Measurements from ENCODE around the gene DPF1. TPM values are rescaled to one million over a fixed set of nuclear protein-coding genes. Genes with fewer than 3 reads are reported as not detected.

The DPF1 gene
- total and polyA plus RNA-seq, 2 donors (not counting 1 experiment from before 2014, with no cell fraction given) = not detected

DNA sequence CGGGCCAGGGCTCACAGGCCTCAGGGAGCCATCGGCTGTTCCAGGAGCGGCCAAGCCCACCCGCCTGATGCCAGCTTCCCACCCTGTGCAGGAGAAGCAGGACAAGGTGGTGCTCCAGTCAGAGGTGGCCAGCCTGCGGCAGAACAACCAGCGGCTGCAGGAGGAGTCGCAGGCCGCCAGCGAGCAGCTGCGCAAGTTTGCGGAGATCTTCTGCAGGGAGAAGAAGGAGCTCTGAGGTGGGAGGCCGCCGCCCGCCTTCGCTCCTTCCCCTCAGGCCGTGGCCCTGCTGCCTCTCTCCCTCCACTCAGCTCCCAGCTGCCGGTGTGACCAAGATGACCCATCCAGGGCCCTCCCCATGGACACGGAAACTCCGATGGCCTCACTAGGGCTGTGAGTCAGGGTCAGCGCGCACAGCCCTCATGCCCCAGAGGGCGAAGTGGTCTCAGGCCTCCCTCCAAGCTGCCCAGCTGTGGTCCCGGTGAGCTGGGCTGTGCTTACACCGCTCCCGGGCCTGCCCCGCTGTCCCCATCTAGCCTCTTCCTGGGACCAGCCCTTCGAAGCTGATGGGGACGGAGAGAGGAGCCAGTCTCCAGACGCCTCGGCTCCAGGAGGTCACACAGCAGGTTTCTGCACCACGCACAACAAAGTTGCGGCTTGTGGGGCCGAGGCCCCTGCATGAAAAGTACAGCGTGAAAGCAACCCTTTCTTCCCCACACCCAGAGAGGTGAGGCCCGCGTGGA is 17.8 kb downstream of the DPF1 start:
- peaks cover 0 to 53% of the 10 kb centered on the region in 2 experiments for H3K36me3 ChIP-seq (replicated peaks in 1 of 2; ENCODE audit: control extremely low read depth in 1 of 2, control insufficient read depth in 1 of 2, extremely low read depth in 1 of 2, insufficient read depth in 2 of 2, low read length in 1 of 2)
- H3K4me2 ChIP-seq (replicated peaks; ENCODE audit: low read depth, low read length, poor library complexity, severe bottlenecking) = no peak overlapping the region
- H3K9ac ChIP-seq (ENCODE audit: low read length) = no peak overlapping the region
- H3K9me3 ChIP-seq (ENCODE audit: control extremely low read depth in 1 of 3, control insufficient read depth in 2 of 3, insufficient read depth in 1 of 3, low read length in 2 of 3) = peaks cover 0 to 6% (median 0%) of the 10 kb centered on the region in 3 donors
- H3K9me3 Mint-ChIP-seq (ENCODE audit: insufficient read depth) = no peaks in the 10 kb centered on the region
- no peak overlapping the region for H3K4me3 Mint-ChIP-seq
- intact Hi-C loops (cut with micrococcal nuclease) = no loop called here
- peaks cover 17% of the 10 kb centered on the region for H3K4me1 Mint-ChIP-seq
- TF ChIP-seq, protein P1, sequence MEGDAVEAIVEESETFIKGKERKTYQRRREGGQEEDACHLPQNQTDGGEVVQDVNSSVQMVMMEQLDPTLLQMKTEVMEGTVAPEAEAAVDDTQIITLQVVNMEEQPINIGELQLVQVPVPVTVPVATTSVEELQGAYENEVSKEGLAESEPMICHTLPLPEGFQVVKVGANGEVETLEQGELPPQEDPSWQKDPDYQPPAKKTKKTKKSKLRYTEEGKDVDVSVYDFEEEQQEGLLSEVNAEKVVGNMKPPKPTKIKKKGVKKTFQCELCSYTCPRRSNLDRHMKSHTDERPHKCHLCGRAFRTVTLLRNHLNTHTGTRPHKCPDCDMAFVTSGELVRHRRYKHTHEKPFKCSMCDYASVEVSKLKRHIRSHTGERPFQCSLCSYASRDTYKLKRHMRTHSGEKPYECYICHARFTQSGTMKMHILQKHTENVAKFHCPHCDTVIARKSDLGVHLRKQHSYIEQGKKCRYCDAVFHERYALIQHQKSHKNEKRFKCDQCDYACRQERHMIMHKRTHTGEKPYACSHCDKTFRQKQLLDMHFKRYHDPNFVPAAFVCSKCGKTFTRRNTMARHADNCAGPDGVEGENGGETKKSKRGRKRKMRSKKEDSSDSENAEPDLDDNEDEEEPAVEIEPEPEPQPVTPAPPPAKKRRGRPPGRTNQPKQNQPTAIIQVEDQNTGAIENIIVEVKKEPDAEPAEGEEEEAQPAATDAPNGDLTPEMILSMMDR (IDR thresholded peaks at IDR 0.05) = no peak
- TF ChIP-seq EZH2 (IDR thresholded peaks at IDR 0.05; ENCODE audit: borderline replicate concordance, insufficient read depth, low read depth, low read length, poor library complexity, severe bottlenecking) = no peak
- H4K20me1 ChIP-seq (ENCODE audit: control insufficient read depth, insufficient read depth, low read length, poor library complexity, severe bottlenecking) = peaks cover 70% of the 10 kb centered on the region
- H3K27ac ChIP-seq (ENCODE audit: low read length in 2 of 2) = no peak overlapping the region
- ChIA-PET CTCF (no interaction called here), POLR2A (no interaction called here)
- DNase-seq (no peak), ATAC-seq (ENCODE audit: low read depth) (no peak)
- no peak overlapping the region for H3K4me3 ChIP-seq (ENCODE audit: control extremely low read depth in 1 of 5, extremely low read depth in 1 of 5, insufficient read depth in 1 of 5, low read depth in 2 of 5, low read length in 4 of 5)
- no peak overlapping the region for H3K27ac Mint-ChIP-seq
- peaks cover 0 to 32% (median 11%) of the 10 kb centered on the region in 4 experiments for H3K27me3 ChIP-seq (replicated peaks in 1 of 4; ENCODE audit: control extremely low read depth in 1 of 4, control insufficient read depth in 3 of 4, insufficient read depth in 4 of 4, low read length in 3 of 4)
- peaks cover 18 to 19% of the 10 kb centered on the region in 2 donors for H3K4me1 ChIP-seq (ENCODE audit: control insufficient read depth in 2 of 2, insufficient read depth in 2 of 2, low read length in 2 of 2)
- H3K27me3 Mint-ChIP-seq = peaks cover 15% of the 10 kb centered on the region
- H2AFZ ChIP-seq (ENCODE audit: insufficient read depth, low read depth, low read length, poor library complexity, severe bottlenecking) = no peak overlapping the region
- WGBS (ENCODE audit: insufficient coverage) = 95% methylated on average over 34 of the region's 36 CpGs
- H3K79me2 ChIP-seq (ENCODE audit: control insufficient read depth, insufficient read depth, low read length) = no peaks in the 10 kb centered on the region

DNA sequence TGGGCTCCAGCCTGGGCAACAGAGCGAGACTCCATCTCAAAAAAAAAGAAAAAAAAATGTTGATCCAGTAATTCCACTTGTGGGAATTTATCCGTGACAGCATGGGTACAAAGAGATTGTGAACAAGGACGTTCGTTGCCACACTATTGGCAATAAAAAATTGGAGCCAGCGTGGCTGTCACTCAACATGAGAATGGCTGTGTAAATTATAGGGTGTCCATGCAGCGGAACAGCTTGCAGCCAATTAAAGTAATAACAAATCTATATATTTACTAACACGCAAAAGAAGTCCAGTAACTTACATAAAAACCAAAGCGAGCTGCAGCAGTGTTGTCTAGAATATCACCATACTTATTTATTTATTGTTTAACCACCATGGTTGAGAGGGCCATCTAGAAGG is 19.3 kb downstream of the DPF1 start:
- POLR2A ChIA-PET = no interaction called here
- Histone ChIP-seq H3K9me3 (ENCODE audit: control extremely low read depth in 1 of 3, control insufficient read depth in 2 of 3, insufficient read depth in 1 of 3, low read length in 2 of 3) (peaks cover 0 to 5% (median 0%) of the 10 kb centered on the region in 3 donors), H3K79me2 (ENCODE audit: control insufficient read depth, insufficient read depth, low read length) (no peaks in the 10 kb centered on the region), H3K4me1 (ENCODE audit: control insufficient read depth in 2 of 2, insufficient read depth in 2 of 2, low read length in 2 of 2) (peaks cover 4 to 6% of the 10 kb centered on the region in 2 donors), H3K4me3 (ENCODE audit: control extremely low read depth in 1 of 5, extremely low read depth in 1 of 5, insufficient read depth in 1 of 5, low read depth in 2 of 5, low read length in 4 of 5) (no peak overlapping the region), H3K27me3 (replicated peaks in 1 of 4; ENCODE audit: control extremely low read depth in 1 of 4, control insufficient read depth in 3 of 4, insufficient read depth in 4 of 4, low read length in 3 of 4) (peaks cover 0 to 18% (median 3%) of the 10 kb centered on the region in 4 experiments), H3K9ac (ENCODE audit: low read length) (no peak overlapping the region), H3K27ac (ENCODE audit: low read length in 2 of 2) (no peak overlapping the region), H4K20me1 (ENCODE audit: control insufficient read depth, insufficient read depth, low read length, poor library complexity, severe bottlenecking) (peaks cover 55% of the 10 kb centered on the region), H3K36me3 (replicated peaks in 1 of 2; ENCODE audit: control extremely low read depth in 1 of 2, control insufficient read depth in 1 of 2, extremely low read depth in 1 of 2, insufficient read depth in 2 of 2, low read length in 1 of 2) (peaks cover 0 to 57% of the 10 kb centered on the region in 2 experiments), H3K4me2 (replicated peaks; ENCODE audit: low read depth, low read length, poor library complexity, severe bottlenecking) (no peak overlapping the region), H2AFZ (ENCODE audit: insufficient read depth, low read depth, low read length, poor library complexity, severe bottlenecking) (no peak overlapping the region)
- ATAC-seq (ENCODE audit: low read depth) (no peak), DNase-seq (no peak)
- Mint-ChIP-seq H3K27ac (no peak overlapping the region), H3K4me1 (peaks cover 5% of the 10 kb centered on the region), H3K27me3 (peaks cover 4% of the 10 kb centered on the region), H3K9me3 (ENCODE audit: insufficient read depth) (no peaks in the 10 kb centered on the region), H3K4me3 (no peak overlapping the region)
- intact Hi-C loops (cut with micrococcal nuclease) = no loop called here
- CTCF ChIA-PET = no interaction called here
- WGBS (ENCODE audit: insufficient coverage) = 100% methylated on average over 4 of the region's 8 CpGs
- TF ChIP-seq, protein P1 (IDR thresholded peaks at IDR 0.05) = no peak
- TF ChIP-seq EZH2 (IDR thresholded peaks at IDR 0.05; ENCODE audit: borderline replicate concordance, insufficient read depth, low read depth, low read length, poor library complexity, severe bottlenecking) = no peak
